GM19463 (cell line): ENCODE results near the gene RNF213.
"Not testable (repeated sequence)": the region's sequence is repeated elsewhere in the genome, so short reads cannot be mapped to it uniquely, and the experiment has no call there.

Experiments used
- ATAC-seq: cut with Tn5 transposase; IDR thresholded peaks from one replicate; pipeline ENCODE4 v1.9.1; 2021; ENCODE audit warnings: mild to moderate bottlenecking, moderate library complexity; ENCODE audit not compliant: unreplicated experiment

The RNF213 gene

GRCh38 chr17:80291260-80291659 lies 30.6 kb downstream of the RNF213 start:
- ATAC-seq: no peak

GRCh38 chr17:80291691-80292487 lies 31.2 kb downstream of the RNF213 start:
- ATAC-seq: no peak

- ATAC-seq: no peak
These were observed 31.9 kb downstream of the RNF213 start for GRCh38 chr17:80292521-80292971.

- ATAC-seq: no peak
These were observed 33.6 kb downstream of the RNF213 start for GRCh38 chr17:80294210-80294609.

GRCh38 chr17:80294653-80295052 lies 34.0 kb downstream of the RNF213 start:
- ATAC-seq: no peak

GRCh38 chr17:80295146-80295545 lies 34.5 kb downstream of the RNF213 start:
- ATAC-seq: no peak

- no peak for ATAC-seq
These were observed 34.9 kb downstream of the RNF213 start for GRCh38 chr17:80295559-80295958.

GRCh38 chr17:80296221-80296620 lies 35.6 kb downstream of the RNF213 start:
- no peak for ATAC-seq

- no peak for ATAC-seq
These were observed 37.4 kb downstream of the RNF213 start for GRCh38 chr17:80297996-80298560.

GRCh38 chr17:80299350-80300100 lies 38.9 kb downstream of the RNF213 start:
- ATAC-seq: not testable (repeated sequence)

GRCh38 chr17:80300756-80301155 lies 40.1 kb downstream of the RNF213 start:
- not testable (repeated sequence) for ATAC-seq

GRCh38 chr17:80303824-80304223 lies 43.2 kb downstream of the RNF213 start:
- no peak for ATAC-seq

GRCh38 chr17:80307994-80308691 lies 47.5 kb downstream of the RNF213 start:
- ATAC-seq: no peak

- ATAC-seq: no peak
These were observed 48.3 kb downstream of the RNF213 start for GRCh38 chr17:80308692-80309517.

GRCh38 chr17:80311216-80311827 lies 50.7 kb downstream of the RNF213 start:
- no peak for ATAC-seq

- no peak for ATAC-seq
These were observed 52.0 kb downstream of the RNF213 start for GRCh38 chr17:80312621-80313135.

- ATAC-seq: no peak
These were observed 52.6 kb downstream of the RNF213 start for GRCh38 chr17:80313160-80313829.

GRCh38 chr17:80313946-80314345 lies 53.3 kb downstream of the RNF213 start:
- not testable (repeated sequence) for ATAC-seq
